ENCODE data around the gene GLRA3.

GRCh38 chr4:174626342-174627008 lies 202.6 kb downstream of the GLRA3 start:
- no peak for TF ChIP-seq TAF1 (IDR thresholded peaks at IDR 0.05; ENCODE audit: borderline replicate concordance, insufficient read depth, low read length)
- TF ChIP-seq, protein P1, sequence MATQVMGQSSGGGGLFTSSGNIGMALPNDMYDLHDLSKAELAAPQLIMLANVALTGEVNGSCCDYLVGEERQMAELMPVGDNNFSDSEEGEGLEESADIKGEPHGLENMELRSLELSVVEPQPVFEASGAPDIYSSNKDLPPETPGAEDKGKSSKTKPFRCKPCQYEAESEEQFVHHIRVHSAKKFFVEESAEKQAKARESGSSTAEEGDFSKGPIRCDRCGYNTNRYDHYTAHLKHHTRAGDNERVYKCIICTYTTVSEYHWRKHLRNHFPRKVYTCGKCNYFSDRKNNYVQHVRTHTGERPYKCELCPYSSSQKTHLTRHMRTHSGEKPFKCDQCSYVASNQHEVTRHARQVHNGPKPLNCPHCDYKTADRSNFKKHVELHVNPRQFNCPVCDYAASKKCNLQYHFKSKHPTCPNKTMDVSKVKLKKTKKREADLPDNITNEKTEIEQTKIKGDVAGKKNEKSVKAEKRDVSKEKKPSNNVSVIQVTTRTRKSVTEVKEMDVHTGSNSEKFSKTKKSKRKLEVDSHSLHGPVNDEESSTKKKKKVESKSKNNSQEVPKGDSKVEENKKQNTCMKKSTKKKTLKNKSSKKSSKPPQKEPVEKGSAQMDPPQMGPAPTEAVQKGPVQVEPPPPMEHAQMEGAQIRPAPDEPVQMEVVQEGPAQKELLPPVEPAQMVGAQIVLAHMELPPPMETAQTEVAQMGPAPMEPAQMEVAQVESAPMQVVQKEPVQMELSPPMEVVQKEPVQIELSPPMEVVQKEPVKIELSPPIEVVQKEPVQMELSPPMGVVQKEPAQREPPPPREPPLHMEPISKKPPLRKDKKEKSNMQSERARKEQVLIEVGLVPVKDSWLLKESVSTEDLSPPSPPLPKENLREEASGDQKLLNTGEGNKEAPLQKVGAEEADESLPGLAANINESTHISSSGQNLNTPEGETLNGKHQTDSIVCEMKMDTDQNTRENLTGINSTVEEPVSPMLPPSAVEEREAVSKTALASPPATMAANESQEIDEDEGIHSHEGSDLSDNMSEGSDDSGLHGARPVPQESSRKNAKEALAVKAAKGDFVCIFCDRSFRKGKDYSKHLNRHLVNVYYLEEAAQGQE (IDR thresholded peaks at IDR 0.05; ENCODE audit: insufficient read depth in 1 of 2, low read depth in 2 of 2, low read length in 2 of 2) = no peak
- no peak for TF ChIP-seq POLR2AphosphoS5 (IDR thresholded peaks at IDR 0.05; ENCODE audit: low read depth, low read length)
- TF ChIP-seq FOXP2 (optimal IDR thresholded peaks at IDR 0.05; ENCODE audit: borderline replicate concordance, extremely low read depth, extremely low read length, insufficient read depth) = no peak

Measured in PFSK-1 (cell line).